WTC11 (cell line): ENCODE data around the gene ABHD16A. TPM values are rescaled to one million over a fixed set of nuclear protein-coding genes. Genes with fewer than 3 reads are reported as not detected.

Experiments
- ATAC-seq: fragments of 200-7000 bp; cut with Tn5 transposase; 2 replicates; pipeline ENCODE4 v1.10.0; 2021; ENCODE audit warnings: mild to moderate bottlenecking, moderate library complexity
- CTCF ChIA-PET: fragments of 300-600 bp; sonication (Branson Sonifier 250); formaldehyde crosslinking; loops from one replicate; lab custom pipeline; 2021; ENCODE audit warnings: antibody characterized with exemption; lab: Charles Lee
- POLR2A ChIA-PET: fragments of 350-600 bp; sonication (Branson Sonifier 250); formaldehyde crosslinking; loops from one replicate; lab custom pipeline; 2021; ENCODE audit warnings: antibody characterized with exemption; lab: Charles Lee
- DNase-seq: peaks from one replicate; pipeline ENCODE4 v3.0.0; 2021; ENCODE audit warnings: low spot score
- H3K27ac Mint-ChIP-seq: 2 replicates; pipeline ENCODE4 v1.8.0; 2021; ENCODE audit warnings: mixed read lengths
- H3K27me3 Mint-ChIP-seq: 2 replicates; pipeline ENCODE4 v1.8.0; 2021; ENCODE audit warnings: low read depth, mild to moderate bottlenecking, moderate library complexity, mixed read lengths
- H3K36me3 Mint-ChIP-seq: 2 replicates; pipeline ENCODE4 v1.8.0; 2021; ENCODE audit warnings: mixed read lengths
- H3K4me1 Mint-ChIP-seq: 2 replicates; pipeline ENCODE4 v1.8.0; 2022; ENCODE audit warnings: mixed read lengths
- H3K4me3 Mint-ChIP-seq: 2 replicates; pipeline ENCODE4 v1.8.0; 2021; ENCODE audit warnings: mild to moderate bottlenecking, moderate library complexity, mixed read lengths
- H3K9me3 Mint-ChIP-seq: 2 replicates; pipeline ENCODE4 v1.8.0; 2021; ENCODE audit warnings: mixed read lengths
- ATF1 ChIP-seq: sonication (generic); formaldehyde crosslinking; IDR thresholded peaks from 2 replicates; pipeline ENCODE4 v1.8.1; 2023; ENCODE audit warnings: mild to moderate bottlenecking, moderate library complexity, missing genetic modification reagents
- CREB1 ChIP-seq: sonication (generic); formaldehyde crosslinking; IDR thresholded peaks from 2 replicates; pipeline ENCODE4 v1.8.0; 2023; ENCODE audit warnings: mild to moderate bottlenecking, missing genetic modification reagents
- FOXJ3 ChIP-seq: sonication (generic); formaldehyde crosslinking; IDR thresholded peaks from 2 replicates; pipeline ENCODE4 v1.9.0; 2021; ENCODE audit warnings: missing genetic modification reagents, mild to moderate bottlenecking, borderline replicate concordance
- MXD4 ChIP-seq: fragments of 250-450 bp; sonication (Bioruptor Pico); IDR thresholded peaks from 2 replicates; pipeline ENCODE4 v1.8.0; 2021; ENCODE audit warnings: mild to moderate bottlenecking, moderate library complexity, borderline replicate concordance
- NFE2L1 ChIP-seq: sonication (generic); formaldehyde crosslinking; IDR thresholded peaks from 2 replicates; pipeline ENCODE4 v1.8.1; 2023; ENCODE audit warnings: missing genetic modification reagents
- NR2C2 ChIP-seq: sonication (generic); formaldehyde crosslinking; IDR thresholded peaks from 2 replicates; pipeline ENCODE4 v1.8.0; 2022; ENCODE audit warnings: mild to moderate bottlenecking, missing genetic modification reagents
- RELA ChIP-seq: sonication (generic); formaldehyde crosslinking; IDR thresholded peaks from 2 replicates; pipeline ENCODE4 v1.8.1; 2022; ENCODE audit warnings: missing genetic modification reagents, mild to moderate bottlenecking, borderline replicate concordance
- TEAD4 ChIP-seq: sonication (generic); formaldehyde crosslinking; IDR thresholded peaks from 2 replicates; pipeline ENCODE4 v1.8.0; 2022; ENCODE audit warnings: mild to moderate bottlenecking, missing genetic modification reagents
- ZNF138 ChIP-seq: sonication (generic); formaldehyde crosslinking; conservative IDR thresholded peaks from 2 replicates; pipeline ENCODE4 v1.8.1; 2022; ENCODE audit warnings: mild to moderate bottlenecking, moderate library complexity, missing genetic modification reagents
- ZNF219 ChIP-seq: sonication (generic); formaldehyde crosslinking; IDR thresholded peaks from 2 replicates; pipeline ENCODE4 v1.8.0; 2023; ENCODE audit warnings: missing genetic modification reagents, mild to moderate bottlenecking, borderline replicate concordance
- total RNA-seq: library from RNA; stranded (reverse); gene quantifications from 3 replicates; pipeline ENCODE4 v1.2.3, GENCODE V29; 2021
- TF ChIP-seq, protein P1 (sequence below): fragments of 250-450 bp; sonication (Bioruptor Pico); IDR thresholded peaks from 2 replicates; pipeline ENCODE4 v1.8.0; 2021; ENCODE audit warnings: mild to moderate bottlenecking
- TF ChIP-seq, protein P2 (sequence below): fragments of 250-450 bp; sonication (Bioruptor Pico); IDR thresholded peaks from 2 replicates; pipeline ENCODE4 v1.9.0; 2021; ENCODE audit warnings: moderate library complexity, mild to moderate bottlenecking, inconsistent platforms, borderline replicate concordance
- TF ChIP-seq, protein P3 (sequence below): sonication (generic); formaldehyde crosslinking; IDR thresholded peaks from 2 replicates; pipeline ENCODE4 v1.8.1; 2022; ENCODE audit warnings: mild to moderate bottlenecking, missing genetic modification reagents, moderate library complexity, borderline replicate concordance
- TF ChIP-seq, protein P4 (sequence below): sonication (generic); formaldehyde crosslinking; IDR thresholded peaks from 2 replicates; pipeline ENCODE4 v1.8.1; 2022; ENCODE audit warnings: low read depth, mild to moderate bottlenecking, moderate library complexity, missing genetic modification reagents, borderline replicate concordance
- TF ChIP-seq, protein P5 (sequence below): fragments of 250-450 bp; sonication (Bioruptor Pico); conservative IDR thresholded peaks from 2 replicates; pipeline ENCODE4 v1.9.0; 2021; ENCODE audit warnings: mild to moderate bottlenecking
- TF ChIP-seq, protein P6 (sequence below): fragments of 250-450 bp; sonication (Bioruptor Pico); IDR thresholded peaks from 2 replicates; pipeline ENCODE4 v1.9.0; 2021; ENCODE audit warnings: mild to moderate bottlenecking
- TF ChIP-seq, protein P7 (sequence below): sonication (generic); formaldehyde crosslinking; conservative IDR thresholded peaks from 2 replicates; pipeline ENCODE4 v1.8.1; 2022; ENCODE audit warnings: mild to moderate bottlenecking, missing genetic modification reagents
- TF ChIP-seq, protein P8 (sequence below): fragments of 250-450 bp; sonication (Bioruptor Pico); IDR thresholded peaks from 2 replicates; pipeline ENCODE4 v1.9.0; 2021; ENCODE audit warnings: mild to moderate bottlenecking

The ABHD16A gene
- total RNA-seq, 1 experiment from 2014 or later = 28.6 TPM

DNA sequence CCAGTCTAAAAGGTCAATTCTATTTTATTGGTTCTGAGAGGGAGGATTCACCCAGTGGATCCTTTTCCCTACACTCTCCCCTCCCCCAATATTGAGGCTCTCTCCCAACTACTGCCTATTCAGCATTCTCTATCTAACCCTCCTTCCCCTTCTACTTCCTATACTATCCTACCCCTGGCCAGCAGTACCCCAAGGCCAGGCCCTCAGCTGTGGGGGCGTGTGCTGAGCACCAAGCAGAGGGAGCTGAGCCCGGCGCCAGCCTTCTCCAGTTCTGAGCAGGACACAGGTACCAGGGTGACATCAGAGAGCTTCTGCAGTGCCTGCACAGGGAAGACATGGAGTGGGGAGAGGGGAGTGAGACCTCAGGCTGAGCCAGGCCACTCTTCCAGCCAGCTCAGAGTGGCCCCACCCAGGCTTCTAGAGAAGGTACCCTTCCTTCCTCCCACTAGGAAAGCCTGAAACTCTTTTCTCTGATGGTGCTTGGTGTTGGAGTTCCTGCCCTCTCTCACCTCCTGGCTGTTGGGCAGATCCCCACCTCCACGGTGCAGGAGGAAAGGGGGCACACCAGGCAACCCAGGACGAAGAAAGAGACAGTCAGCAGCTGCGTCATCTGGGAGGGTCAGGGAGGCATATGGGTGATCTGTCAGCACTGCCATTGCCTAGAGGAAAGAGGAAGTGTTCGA, 24.1 kb upstream of the ABHD16A start:
- ChIA-PET POLR2A (interaction anchor here (0.6 to 3.6 kb wide), 2 partner anchors 12 to 13 kb away, joined by 4 to 32 read pairs; partner anchors contain the start of gene MSH5), CTCF (interaction anchor here (0.9 to 4.0 kb wide), 2 partner anchors 43 to 103 kb away, joined by 8 to 66 read pairs; no protein-coding TSS in a partner anchor)
- H3K9me3 Mint-ChIP-seq = no peaks in the 10 kb centered on the region
- H3K27ac Mint-ChIP-seq = no peak overlapping the region
- H3K36me3 Mint-ChIP-seq = peaks cover 21% of the 10 kb centered on the region
- peaks cover 16% of the 10 kb centered on the region for H3K4me1 Mint-ChIP-seq
- H3K4me3 Mint-ChIP-seq = no peak overlapping the region
- ATAC-seq (no peak), DNase-seq (no peak)
- no peaks in the 10 kb centered on the region for H3K27me3 Mint-ChIP-seq
- TF ChIP-seq, protein P1, sequence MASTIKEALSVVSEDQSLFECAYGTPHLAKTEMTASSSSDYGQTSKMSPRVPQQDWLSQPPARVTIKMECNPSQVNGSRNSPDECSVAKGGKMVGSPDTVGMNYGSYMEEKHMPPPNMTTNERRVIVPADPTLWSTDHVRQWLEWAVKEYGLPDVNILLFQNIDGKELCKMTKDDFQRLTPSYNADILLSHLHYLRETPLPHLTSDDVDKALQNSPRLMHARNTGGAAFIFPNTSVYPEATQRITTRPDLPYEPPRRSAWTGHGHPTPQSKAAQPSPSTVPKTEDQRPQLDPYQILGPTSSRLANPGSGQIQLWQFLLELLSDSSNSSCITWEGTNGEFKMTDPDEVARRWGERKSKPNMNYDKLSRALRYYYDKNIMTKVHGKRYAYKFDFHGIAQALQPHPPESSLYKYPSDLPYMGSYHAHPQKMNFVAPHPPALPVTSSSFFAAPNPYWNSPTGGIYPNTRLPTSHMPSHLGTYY (CRISPR knock-in tag) = no peak
- TF ChIP-seq CREB1 (CRISPR knock-in tag) (no peak), NR2C2 (CRISPR knock-in tag) (no peak)
- TF ChIP-seq, protein P2, sequence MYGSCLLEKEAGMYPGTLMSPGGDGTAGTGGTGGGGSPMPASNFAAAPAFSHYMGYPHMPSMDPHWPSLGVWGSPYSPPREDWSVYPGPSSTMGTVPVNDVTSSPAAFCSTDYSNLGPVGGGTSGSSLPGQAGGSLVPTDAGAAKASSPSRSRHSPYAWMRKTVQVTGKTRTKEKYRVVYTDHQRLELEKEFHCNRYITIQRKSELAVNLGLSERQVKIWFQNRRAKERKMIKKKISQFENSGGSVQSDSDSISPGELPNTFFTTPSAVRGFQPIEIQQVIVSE (CRISPR knock-in tag) = no peak
- TF ChIP-seq, protein P3, sequence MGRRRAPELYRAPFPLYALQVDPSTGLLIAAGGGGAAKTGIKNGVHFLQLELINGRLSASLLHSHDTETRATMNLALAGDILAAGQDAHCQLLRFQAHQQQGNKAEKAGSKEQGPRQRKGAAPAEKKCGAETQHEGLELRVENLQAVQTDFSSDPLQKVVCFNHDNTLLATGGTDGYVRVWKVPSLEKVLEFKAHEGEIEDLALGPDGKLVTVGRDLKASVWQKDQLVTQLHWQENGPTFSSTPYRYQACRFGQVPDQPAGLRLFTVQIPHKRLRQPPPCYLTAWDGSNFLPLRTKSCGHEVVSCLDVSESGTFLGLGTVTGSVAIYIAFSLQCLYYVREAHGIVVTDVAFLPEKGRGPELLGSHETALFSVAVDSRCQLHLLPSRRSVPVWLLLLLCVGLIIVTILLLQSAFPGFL (CRISPR knock-in tag) = no peak

DNA sequence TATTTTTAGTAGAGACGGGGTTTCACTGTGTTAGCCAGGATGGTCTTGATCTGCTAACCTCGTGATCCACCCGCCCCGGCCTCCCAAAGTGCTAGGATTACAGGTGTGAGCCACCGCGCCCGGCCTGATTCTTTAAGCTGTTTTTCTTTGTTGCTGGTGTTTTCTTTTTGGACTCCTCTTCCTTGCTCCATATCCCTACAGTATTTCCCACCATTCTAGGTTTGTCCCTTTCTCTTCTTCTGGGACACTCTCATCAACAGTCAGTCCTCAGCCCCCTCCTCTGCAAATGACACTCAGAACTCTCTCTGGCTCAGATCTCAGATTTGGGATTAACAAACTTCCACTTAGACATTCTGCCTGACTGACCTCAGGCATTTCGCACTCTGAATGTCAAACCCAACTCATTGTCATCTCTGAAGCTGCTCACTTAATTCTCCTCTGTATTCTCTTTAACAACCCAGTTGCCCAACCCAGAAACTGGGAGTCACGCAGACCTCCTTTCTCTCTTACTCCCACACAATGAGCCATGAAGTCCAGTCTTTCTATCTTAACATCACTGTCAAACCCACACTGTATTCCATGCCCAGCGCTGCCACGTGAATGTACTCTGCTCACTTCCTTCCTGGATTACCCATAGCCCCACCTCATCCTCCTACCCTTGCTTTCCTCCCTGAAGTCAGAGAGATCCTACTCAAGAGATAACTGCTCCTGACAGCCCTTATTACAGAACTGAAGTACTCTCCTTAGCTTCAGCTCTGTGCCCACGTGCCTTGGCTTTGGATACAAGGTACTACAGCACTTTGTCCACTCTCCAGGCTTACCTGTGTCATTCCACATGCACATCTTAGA, 22.6 kb upstream of the ABHD16A start:
- H3K27ac Mint-ChIP-seq = no peak overlapping the region; the same call in 1 of the 2 replicates
- peaks cover 15% of the 10 kb centered on the region for H3K4me1 Mint-ChIP-seq
- H3K27me3 Mint-ChIP-seq = peaks cover 4% of the 10 kb centered on the region; the same call in 1 of the 2 replicates
- DNase-seq (no peak), ATAC-seq (no peak)
- no peaks in the 10 kb centered on the region for H3K9me3 Mint-ChIP-seq
- ChIA-PET CTCF (interaction anchor here (2.1 to 3.0 kb wide), 2 partner anchors 12 to 44 kb away, joined by 7 to 16 read pairs; no protein-coding TSS in a partner anchor), POLR2A (interaction anchor here (1.1 kb wide), 1 partner anchor 102 kb away, joined by 3 read pairs; the partner anchor contains the start of gene HSPA1B)
- H3K36me3 Mint-ChIP-seq = peaks cover 9% of the 10 kb centered on the region
- no peak overlapping the region for H3K4me3 Mint-ChIP-seq
- TF ChIP-seq ZNF138 = no peak
- TF ChIP-seq, protein P4, sequence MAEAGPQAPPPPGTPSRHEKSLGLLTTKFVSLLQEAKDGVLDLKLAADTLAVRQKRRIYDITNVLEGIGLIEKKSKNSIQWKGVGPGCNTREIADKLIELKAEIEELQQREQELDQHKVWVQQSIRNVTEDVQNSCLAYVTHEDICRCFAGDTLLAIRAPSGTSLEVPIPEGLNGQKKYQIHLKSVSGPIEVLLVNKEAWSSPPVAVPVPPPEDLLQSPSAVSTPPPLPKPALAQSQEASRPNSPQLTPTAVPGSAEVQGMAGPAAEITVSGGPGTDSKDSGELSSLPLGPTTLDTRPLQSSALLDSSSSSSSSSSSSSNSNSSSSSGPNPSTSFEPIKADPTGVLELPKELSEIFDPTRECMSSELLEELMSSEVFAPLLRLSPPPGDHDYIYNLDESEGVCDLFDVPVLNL (CRISPR knock-in tag) = no peak
- TF ChIP-seq ZNF219 (CRISPR knock-in tag) = no peak
- TF ChIP-seq, protein P5, sequence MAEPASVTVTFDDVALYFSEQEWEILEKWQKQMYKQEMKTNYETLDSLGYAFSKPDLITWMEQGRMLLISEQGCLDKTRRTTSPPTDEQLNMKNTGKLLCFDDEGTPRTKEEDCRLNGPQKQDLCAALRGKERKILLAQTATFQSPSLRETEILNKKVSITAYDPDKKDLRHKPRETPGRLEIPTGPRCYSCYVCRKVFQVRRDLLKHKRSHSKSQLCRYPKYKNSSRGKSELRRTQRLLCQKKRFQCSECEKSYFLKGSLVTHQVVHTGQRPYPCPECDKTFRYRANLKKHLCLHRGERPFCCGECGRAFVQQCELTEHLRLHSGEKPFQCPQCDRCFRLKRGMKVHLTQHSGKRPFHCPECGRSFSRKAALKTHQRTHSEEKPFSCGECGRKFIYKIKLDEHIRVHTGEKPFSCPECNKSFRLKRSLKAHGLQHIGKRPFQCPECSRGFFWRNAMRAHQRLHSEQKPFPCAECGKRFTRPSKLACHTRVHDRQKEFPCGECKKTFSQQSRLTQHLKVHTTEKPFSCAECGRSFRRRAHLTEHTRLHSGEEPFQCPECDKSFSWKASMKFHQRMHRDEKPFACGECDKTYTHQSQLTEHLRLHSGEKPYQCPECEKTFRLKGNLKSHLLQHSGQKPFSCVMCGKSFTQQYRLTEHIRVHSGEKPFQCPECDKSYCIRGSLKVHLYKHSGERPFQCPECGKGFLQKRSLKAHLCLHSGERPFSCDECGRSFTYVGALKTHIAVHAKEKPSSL (CRISPR knock-in tag) = no peak
- TF ChIP-seq FOXJ3 (CRISPR knock-in tag) = no peak
- TF ChIP-seq RELA (CRISPR knock-in tag) = no peak
- TF ChIP-seq ATF1 (CRISPR knock-in tag) = no peak
- TF ChIP-seq MXD4 (CRISPR knock-in tag) = no peak
- TF ChIP-seq, protein P6, sequence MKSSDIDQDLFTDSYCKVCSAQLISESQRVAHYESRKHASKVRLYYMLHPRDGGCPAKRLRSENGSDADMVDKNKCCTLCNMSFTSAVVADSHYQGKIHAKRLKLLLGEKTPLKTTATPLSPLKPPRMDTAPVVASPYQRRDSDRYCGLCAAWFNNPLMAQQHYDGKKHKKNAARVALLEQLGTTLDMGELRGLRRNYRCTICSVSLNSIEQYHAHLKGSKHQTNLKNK (CRISPR knock-in tag) = no peak
- no peak for TF ChIP-seq NFE2L1 (CRISPR knock-in tag)
- TF ChIP-seq TEAD4 (CRISPR knock-in tag) = no peak
- TF ChIP-seq, protein P7, sequence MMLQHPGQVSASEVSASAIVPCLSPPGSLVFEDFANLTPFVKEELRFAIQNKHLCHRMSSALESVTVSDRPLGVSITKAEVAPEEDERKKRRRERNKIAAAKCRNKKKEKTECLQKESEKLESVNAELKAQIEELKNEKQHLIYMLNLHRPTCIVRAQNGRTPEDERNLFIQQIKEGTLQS (CRISPR knock-in tag) = no peak
- TF ChIP-seq, protein P8, sequence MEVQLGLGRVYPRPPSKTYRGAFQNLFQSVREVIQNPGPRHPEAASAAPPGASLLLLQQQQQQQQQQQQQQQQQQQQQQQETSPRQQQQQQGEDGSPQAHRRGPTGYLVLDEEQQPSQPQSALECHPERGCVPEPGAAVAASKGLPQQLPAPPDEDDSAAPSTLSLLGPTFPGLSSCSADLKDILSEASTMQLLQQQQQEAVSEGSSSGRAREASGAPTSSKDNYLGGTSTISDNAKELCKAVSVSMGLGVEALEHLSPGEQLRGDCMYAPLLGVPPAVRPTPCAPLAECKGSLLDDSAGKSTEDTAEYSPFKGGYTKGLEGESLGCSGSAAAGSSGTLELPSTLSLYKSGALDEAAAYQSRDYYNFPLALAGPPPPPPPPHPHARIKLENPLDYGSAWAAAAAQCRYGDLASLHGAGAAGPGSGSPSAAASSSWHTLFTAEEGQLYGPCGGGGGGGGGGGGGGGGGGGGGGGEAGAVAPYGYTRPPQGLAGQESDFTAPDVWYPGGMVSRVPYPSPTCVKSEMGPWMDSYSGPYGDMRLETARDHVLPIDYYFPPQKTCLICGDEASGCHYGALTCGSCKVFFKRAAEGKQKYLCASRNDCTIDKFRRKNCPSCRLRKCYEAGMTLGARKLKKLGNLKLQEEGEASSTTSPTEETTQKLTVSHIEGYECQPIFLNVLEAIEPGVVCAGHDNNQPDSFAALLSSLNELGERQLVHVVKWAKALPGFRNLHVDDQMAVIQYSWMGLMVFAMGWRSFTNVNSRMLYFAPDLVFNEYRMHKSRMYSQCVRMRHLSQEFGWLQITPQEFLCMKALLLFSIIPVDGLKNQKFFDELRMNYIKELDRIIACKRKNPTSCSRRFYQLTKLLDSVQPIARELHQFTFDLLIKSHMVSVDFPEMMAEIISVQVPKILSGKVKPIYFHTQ (CRISPR knock-in tag) = no peak
